Measurements from ENCODE around the gene DLG2.

Gene DLG2

DNA sequence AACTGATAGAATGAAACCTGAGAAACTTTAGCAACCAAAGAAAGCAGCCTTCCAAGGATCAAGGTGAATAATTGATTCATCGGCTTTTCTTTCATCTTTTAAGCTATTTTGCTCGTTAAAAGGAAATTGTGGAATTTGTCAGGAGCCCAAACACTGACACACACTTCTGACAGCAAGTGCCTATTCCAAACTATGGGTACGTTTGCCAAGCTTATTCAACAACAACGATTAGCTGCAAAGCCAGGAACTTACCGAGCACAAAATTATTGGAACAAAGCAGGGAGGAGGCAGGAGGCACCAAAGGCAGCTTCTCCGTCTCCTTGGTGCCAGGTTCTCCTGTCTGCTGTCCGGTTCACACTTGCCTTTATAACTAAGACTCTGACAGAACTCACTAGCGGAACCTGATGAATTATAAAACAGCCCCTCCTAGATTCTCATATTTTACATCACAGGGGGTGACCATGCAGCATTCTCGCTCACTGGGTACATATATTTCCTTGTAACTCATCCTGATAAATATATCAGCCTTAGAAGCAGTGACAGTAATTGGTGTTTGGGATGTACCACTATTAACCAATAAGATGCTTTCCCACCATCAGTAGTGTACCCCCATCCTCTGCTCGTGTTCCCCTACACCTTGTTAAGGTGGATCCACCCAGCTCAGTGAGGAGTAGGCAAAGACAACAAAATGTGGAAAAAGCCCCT is 1945.1 kb downstream of the DLG2 start:
- DNase-seq: no peak

DNA sequence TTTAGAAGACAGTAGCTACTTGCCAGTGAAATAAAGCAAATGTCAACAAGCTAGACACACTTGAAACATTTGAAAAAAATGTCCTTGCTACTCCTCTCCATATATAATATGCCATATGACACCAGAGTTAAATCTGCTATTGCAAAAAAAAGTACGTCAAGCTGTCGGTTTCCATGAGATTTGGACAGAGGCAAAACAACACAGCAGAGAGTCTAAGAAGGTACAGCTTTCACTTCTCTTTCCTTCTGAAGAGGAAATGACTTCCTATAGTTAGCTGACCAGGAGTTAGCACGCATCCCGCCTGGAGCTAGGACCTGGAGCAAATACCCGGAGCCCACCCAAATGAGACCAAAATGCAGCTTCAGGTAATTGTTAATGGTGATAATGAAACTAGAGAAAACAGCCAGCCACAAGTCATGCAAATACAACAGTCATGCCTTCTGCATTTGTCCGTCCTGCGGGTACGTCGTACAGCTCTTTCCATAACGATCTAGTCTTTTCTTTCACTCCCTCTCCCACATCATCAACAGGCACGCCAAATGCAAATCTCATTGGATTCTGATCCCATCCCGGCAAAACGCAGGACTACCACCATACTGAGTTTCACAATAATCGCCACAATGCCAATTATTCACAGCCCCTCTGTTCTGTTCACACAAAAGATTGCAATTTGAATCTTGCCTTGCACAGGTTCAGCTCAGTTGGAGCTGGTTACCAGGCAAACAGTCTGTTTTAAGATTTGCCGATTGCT is 1945.9 kb downstream of the DLG2 start:
- DNase-seq: no peak

- DNase-seq: no peak
Measured at GRCh38 chr11:83680321-83680720, 1946.8 kb downstream of the DLG2 start.

GRCh38 chr11:83678831-83679584 is 1948.1 kb downstream of the DLG2 start:
- no peak for DNase-seq

DNA sequence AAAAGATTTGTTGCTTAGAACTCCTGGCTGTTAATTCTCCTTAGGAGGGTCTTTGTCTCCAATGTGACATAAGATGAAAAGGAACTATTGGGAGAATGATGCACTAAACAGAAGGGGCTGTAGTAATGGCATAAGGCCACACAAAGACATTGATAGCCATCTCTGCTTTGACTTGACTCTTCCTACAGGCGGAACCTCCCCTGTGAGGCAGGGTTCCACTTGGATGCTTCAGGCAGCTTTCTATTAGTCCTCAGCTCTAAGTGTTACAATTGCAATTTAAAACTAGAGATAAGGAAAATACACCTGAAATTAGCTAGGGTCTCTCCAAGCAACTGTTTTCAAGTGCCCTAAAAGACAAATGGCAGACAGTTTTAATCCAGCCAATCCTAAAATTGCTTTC is 1949.4 kb downstream of the DLG2 start:
- no peak for DNase-seq

GRCh38 chr11:83676056-83676601 is 1951.0 kb downstream of the DLG2 start:
- no peak for DNase-seq

GRCh38 chr11:83674102-83674896 is 1952.8 kb downstream of the DLG2 start:
- no peak for DNase-seq

DNA sequence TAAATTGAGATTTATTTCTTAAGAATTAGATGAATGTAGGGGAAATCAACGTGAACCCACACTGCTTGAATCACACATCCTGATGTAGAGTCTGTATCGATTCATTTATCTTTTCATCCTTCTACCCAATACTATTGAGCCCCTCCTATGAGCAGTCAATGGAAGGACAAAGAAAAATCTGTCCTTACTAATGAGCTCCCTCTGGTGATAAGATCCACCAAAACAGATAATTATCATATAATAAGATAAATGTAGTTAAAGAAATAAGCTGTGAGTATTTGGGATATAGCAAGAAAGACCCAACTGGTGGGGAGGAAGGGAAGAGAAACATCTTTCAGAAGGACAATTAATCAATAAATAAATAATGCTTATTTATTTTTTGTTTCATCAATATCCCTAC is 1955.9 kb downstream of the DLG2 start:
- no peak for DNase-seq

- no peak for DNase-seq
Measured at GRCh38 chr11:83666149-83666548, 1961.0 kb downstream of the DLG2 start.

GRCh38 chr11:83663988-83664387 is 1963.2 kb downstream of the DLG2 start:
- no peak for DNase-seq

DNA sequence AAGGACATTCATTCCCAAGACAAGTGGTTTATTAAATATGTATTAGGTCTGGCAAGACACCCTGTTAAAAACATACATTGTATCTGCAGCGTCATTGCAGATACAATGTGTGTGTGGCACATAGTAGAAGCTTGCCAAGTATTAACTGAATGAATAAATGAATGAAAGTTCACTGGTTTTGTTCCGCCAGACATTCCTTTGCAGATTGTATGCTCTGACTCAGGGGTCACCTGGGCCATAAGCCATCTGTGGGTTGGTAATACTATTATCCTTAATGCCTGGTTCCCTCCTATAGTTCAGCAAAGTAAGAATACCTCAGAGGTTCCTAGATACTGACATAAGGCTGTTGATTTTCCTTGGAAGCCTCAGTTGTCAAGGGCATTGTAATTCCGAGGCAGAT is 1963.7 kb downstream of the DLG2 start:
- no peak for DNase-seq

DNA sequence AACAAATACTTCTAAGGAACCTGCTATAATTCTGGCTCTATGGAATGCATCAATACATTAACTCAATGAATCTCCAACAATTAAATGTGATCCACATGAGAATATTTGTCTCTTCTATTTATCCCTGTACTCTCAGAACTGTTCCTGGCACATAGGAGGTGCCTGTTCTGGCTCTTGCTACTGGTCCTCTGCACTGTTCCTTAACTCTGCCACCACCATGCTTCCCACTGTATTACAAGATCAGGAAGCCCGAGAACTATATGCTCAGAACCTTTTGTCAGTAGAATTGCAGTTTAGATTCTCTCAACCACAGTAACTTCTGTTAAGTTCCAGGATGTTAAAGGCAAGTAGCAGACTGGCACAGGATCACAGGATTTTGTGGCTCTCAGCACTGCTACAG is 1964.7 kb downstream of the DLG2 start:
- no peak for DNase-seq

GRCh38 chr11:83661491-83662350 is 1965.4 kb downstream of the DLG2 start:
- DNase-seq: no peak

- no peak for DNase-seq
Measured at GRCh38 chr11:83659466-83659865, 1967.7 kb downstream of the DLG2 start.

GRCh38 chr11:83656796-83657330 is 1970.3 kb downstream of the DLG2 start:
- DNase-seq: no peak

GRCh38 chr11:83655976-83656375 is 1971.2 kb downstream of the DLG2 start:
- DNase-seq: no peak

DNA sequence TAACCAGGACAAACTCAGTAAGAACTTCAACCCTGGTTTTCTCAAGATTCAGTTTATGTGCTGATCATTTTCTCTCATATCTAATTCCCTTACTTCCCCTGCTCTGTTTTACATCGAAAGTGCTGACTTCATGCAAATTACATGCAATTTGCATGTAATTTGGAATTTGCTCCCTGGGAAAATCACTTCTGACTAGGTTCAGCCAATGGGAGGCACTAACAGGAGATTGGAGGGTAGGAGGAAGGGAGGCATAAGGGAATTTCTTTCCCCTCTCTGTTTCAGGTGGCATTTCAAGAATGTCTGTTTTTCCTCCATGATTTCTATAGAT is 1977.7 kb downstream of the DLG2 start:
- no peak for DNase-seq

DNA sequence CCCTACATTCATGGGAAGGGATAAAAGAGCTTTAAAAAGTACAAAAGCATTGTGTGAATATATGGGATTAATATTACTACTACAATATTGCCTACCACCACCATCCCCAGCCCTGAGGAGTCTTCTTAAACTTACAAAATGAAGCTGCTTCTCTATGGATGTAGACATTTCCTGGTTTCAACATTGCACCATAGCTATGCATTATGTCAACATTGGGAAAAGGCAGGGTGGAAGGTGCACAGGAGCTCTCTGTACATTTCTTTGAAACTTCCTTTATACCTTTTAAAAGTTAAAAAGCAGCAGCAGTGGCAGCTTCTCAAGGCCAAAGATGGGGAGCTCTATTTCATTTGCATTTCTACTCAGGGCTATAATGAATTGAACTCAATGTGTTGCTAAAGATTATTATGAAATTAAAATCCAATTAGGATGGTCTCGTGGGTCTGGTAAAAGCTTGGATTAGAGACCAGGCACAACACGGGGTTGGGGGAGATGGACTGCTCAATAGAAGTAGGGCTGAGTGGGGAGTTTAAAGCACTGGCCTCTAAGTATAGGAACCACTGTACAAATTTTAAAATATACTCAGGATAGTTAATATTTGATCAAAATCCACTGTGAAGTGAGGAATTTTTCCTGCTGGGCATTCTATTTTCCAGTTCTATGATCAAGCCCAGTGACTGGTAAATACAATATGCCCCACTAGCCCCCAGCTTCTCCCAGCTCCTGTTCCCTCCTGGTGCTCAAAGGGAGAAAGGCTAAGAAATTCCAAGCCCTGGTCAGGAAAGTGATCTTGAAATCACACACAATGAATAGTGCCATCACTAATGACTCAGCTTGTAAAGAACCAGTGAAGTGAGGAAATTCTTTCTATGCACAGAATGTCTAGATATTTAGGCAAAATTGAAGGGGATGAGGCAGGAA is 1978.3 kb downstream of the DLG2 start:
- no peak for DNase-seq

DNA sequence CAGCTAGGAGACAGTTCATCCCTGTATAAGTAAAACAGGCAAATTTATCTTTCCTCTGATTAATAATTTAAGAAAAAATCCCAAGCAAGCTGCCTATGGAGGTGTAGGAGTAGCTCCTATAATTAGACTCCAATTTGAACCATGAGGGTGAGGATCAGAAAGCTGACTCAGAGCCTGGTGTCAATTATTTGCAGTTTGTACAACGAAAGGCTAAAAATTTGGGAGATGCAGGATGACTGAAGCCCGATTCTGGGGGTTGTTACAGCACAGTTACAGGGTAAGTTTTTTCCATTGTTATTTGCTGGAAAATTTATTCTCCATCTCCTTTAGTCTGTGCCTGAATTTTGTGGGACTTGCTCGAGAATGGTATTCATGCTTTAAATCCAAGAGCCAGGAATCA is 1981.6 kb downstream of the DLG2 start:
- DNase-seq: no peak

GRCh38 chr11:83643115-83643514 is 1984.0 kb downstream of the DLG2 start:
- DNase-seq: no peak

Measured in CD4-positive, alpha-beta T cell treated with Interleukin-4 for 1 hour (primary cell).